ENCODE data around the gene SLC1A1.
"Not testable (repeated sequence)": the region's sequence is repeated elsewhere in the genome, so short reads cannot be mapped to it uniquely, and the experiment has no call there.

The SLC1A1 gene

DNA sequence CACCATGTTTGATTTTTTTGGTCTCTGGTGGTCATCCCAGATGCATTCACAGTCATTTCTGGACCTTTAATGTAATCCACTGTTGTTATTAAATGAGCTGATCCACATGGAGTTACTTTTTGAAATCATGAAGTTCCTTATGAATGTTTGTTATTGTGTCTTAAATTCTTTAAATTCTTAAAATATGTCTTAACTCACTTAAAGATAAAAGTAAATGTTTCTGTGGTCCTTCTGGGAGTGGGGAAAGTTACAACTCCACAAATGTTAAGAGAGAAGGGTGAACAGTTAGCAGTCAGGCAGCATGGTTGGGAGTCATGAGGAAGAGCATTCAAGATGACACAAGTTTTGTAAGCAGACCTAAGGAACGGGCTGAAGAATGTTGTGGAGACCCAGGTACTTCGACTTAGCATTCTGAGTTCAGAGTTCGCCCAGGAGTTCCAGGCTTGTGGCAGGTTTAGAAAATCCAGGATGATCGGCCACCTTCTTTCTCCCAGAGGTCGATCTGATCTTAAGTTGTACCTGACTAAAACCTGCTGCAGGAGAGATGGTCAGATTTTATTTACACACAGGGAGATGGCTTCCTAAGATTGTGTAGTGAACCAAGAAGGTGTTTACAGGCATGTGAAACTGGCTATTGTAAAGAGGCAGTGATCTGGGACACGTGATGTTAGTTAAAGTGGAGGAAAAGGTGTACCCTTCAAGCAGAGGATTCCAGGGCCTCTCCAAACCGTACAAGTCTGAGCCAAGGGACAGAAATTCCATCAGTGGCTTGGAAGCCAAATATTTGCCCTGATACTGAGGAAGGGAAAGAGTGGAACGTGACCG is 17.2 kb downstream of the SLC1A1 start:
- no peak for DNase-seq

- DNase-seq = no peak
Measured at GRCh38 chr9:4508246-4508906, 18.1 kb downstream of the SLC1A1 start.

DNA sequence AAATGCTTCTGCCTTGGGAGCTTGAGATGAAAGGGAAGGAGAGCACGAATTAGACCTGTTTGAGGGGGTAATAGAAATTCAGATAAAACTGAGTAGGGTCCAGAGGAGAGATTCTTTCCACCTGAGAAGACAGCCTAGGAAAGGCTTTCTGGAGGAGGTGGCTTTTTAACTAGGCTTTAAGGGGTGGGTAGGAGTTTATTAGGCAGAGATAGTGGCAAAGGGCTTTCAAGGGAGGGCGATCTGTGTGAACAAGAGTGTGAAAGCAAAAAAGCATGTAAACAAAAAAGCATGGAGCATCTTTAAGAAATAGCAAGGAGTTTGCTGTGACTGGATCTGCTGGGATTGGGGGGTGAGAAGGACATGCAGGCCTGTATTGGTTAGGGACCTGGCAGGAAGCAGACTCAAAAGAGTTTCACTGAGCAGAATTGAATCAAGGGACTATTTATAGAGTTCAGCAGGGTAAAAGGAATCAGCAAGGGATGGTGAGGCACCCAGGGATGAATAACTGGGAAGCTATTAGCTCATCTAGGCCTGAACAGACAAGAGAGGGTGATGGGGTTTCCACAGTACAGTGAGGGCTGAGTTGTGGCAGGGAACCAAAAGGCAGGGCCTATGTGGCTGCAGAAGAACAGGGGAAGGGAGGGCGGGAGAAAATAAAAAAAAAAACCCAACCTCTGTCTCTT is 18.8 kb downstream of the SLC1A1 start:
- DNase-seq = no peak

DNA sequence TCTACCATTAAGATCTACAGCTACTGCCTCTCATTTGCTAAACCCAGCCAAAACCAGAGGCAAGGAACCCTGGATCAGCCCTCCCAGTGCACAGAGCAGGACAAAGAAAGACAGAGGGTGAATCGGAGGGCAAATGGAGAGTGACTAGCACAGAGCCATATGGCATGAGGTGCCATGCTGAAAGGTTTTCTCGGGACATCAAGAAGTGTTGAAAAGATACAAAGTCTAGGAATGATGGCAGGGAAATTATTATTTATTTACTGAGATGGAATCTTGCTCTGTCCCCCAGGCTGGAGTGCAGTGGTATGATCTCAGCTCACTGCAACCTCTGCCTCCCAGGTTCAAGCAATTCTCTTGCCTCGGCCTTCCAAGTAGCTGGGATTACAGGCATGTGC is 19.3 kb downstream of the SLC1A1 start:
- no peak for DNase-seq

DNA sequence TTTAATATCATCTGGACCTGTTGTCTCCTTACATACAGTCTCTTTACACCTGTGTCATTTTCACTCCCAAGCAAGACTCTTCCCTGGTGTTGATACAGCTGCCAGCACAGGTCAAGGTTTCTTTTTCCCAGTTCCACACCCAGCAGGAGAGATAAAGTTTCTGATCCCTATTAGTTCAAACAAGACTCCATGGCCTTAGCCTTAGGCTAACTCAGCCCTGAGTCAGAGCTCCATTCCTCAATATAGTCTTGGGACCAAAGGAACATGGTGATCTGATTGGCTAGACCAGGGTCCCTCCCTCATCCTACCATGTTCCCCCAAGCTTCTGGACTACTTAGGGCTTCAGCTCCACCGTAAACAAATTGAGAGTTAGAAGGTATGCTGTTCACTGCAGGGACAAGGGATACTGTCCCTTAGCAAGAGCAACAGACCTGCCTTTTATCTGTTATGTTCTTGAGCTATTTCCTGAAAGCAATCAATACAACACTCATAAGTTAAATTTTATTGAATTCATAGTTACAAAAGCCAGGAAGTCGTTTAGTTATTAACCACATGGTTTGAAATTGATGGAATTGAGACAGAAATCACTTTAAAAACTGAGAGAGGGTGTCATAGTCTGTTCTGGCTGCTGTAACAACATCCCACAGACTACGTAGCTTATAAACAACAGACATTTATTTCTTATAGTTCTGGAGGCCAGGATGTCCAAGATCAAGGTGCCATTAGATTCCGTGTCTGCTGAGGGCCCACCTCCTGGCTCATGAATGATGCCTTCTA is 20.5 kb downstream of the SLC1A1 start:
- no peak for DNase-seq

GRCh38 chr9:4514252-4515128 is 24.2 kb downstream of the SLC1A1 start:
- DNase-seq = no peak

GRCh38 chr9:4515958-4516375 is 25.7 kb downstream of the SLC1A1 start:
- DNase-seq = no peak

- DNase-seq = no peak
Measured at GRCh38 chr9:4517274-4517673, 27.0 kb downstream of the SLC1A1 start.

DNA sequence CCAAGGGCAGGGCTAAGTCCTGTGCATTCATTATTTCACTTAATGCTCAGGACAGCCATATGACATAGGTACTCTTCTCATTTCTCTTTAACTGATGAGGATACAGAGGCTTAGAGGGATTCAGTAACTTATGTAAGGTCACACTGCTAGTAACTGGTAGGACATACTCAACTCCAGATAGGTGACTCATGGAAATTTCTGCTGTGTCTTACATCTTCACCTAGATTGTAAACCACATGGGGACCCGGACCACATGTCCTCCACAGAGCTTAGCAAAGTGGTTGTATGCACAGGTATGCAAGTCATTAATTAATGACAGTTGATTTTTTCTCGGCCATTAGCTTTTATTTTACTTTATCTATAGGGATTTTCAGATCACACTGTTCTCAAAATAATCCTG is 29.3 kb downstream of the SLC1A1 start:
- no peak for DNase-seq

DNA sequence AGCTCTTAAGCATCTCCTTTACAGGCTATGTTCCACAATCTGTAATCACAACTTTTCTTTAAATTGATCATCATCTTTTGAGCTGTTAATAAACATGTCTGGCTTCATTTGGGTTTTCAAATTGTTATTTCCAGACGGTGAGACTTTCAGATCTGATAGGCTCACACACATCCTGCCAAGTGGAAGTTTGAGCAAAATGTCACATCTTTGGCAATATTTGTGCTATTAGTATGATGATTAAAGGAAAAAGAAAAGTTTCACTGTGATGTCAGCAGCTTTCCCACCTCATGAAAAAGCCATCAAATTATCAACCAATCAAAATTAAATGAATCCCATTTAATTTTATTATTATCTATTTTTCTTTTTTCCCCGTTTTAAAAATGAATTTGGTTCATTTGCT is 29.8 kb downstream of the SLC1A1 start:
- no peak for DNase-seq

DNA sequence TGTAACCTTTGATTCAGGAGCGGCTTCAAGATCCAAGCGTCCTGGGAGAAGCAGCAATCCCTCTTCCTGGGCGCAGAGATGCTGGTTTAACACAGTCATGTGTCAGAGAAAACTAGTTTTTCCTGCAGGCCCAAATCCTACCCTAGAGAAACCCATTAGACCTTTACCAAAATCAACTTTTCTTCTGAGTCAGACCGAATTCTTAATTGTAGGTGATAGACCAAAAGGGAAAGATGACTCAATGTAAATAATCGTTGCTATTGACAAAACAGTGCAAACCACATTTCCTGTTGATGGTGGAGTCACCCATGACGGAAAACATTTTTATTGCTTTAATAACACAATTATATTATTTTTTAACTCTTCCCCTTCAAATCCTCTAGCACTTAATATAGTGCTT is 40.1 kb downstream of the SLC1A1 start:
- DNase-seq = no peak

- DNase-seq = not testable (repeated sequence)
Measured at GRCh38 chr9:4530831-4531230, 40.6 kb downstream of the SLC1A1 start.

- not testable (repeated sequence) for DNase-seq
Measured at GRCh38 chr9:4531355-4531754, 41.1 kb downstream of the SLC1A1 start.

DNA sequence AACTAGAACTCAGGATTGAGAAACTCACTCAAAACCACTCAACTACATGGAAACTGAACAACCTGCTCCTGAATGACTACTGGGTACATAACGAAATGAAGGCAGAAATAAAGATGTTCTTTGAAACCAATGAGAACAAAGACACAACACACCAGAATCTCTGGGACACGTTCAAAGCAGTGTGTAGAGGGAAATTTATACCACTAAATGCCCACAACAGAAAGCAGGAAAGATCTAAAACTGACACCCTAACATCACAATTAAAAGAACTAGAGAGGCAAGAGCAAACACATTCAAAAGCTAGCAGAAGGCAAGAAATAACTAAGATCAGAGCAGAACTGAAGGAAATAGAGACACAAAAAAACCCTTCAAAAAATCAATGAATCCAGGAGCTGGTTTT is 43.6 kb downstream of the SLC1A1 start:
- DNase-seq = not testable (repeated sequence)

- not testable (repeated sequence) for DNase-seq
Measured at GRCh38 chr9:4536196-4536595, 45.9 kb downstream of the SLC1A1 start.

DNA sequence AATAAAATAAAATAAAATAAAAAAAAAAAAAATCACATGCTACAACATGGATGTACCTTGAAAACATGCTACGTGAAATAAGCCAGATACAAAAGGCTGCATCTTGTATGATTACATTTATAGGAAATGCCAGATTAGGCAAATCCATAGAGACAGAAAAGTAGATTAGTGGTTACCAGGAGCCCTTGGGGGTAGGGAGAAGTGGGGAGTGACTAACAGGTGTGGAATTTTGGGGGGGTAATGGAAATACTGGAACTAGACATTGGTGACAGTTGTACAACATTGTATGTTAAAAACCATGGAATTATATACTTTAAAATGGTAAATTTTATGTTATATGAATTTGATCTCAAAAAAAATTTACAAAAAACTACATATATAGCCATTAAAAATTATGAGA is 47.3 kb downstream of the SLC1A1 start:
- no peak for DNase-seq

- DNase-seq = no peak
Measured at GRCh38 chr9:4538107-4538506, 47.8 kb downstream of the SLC1A1 start.

GRCh38 chr9:4538621-4539020 is 48.4 kb downstream of the SLC1A1 start:
- no peak for DNase-seq

- no peak for DNase-seq
Measured at GRCh38 chr9:4540425-4540824, 50.2 kb downstream of the SLC1A1 start.

DNA sequence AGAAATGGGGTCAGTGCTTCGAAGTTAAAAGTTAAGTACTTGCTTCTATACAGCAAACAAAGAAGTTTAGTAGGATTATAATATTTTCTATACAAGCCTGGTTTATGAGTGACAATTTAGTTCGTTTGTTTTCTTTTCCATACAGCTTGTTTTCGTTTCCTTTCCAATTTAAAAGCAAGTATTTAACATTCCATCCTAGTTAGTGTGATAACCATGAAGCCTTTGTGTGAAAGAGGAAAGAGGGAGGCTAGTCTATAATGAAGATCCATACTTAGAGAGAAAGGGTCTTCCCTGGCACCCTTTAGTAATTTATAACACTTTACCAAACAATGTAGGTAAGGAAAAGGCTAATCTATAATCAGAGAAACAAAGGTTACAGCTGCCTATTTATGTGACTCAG is 51.0 kb downstream of the SLC1A1 start:
- DNase-seq = no peak

DNA sequence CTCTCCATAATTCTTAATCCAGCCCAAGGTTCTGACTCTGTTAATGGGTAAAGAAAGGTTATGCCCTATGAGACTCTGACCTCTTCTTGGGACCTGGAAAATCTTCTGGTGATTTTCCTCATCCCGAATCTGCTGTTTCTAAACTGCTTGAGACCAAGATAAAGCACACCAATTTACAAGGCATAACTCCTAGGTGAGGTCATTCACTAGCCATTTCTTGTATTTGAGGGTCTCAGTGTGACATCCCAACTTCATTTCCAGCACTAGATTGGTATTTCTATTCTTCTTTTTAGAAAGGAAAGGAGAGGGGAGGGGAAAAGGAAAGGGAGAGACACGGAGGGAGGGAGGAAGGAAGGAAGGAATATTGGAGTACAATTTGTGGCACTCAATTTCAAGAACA is 51.6 kb downstream of the SLC1A1 start:
- no peak for DNase-seq

DNA sequence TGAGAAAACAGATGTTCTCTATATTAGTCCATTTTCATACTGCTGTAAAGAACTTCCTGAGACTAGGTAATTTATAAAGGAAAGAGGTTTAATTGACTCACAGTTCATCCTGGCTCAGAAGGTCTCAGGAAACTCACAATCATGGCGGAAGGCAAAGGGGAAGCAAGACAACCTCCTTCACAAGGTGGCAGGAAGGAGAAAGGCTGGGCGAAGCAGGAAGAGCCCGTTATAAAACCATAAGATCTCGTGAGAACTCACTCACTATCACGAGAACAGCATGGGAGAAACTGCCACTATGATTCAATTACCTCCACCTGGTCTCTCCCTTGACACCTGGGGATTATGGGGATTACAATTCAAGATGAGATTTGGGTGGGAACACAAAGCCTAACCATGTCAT is 54.4 kb downstream of the SLC1A1 start:
- DNase-seq = not testable (repeated sequence)
